HG03175 (cell line): ENCODE data around the gene MAP3K8.

ENCODE experiments used
- ATAC-seq: cut with Tn5 transposase; IDR thresholded peaks from one replicate; pipeline ENCODE4 v1.9.1; 2021; ENCODE audit warnings: mild to moderate bottlenecking, moderate library complexity; ENCODE audit not compliant: unreplicated experiment

Gene MAP3K8

DNA sequence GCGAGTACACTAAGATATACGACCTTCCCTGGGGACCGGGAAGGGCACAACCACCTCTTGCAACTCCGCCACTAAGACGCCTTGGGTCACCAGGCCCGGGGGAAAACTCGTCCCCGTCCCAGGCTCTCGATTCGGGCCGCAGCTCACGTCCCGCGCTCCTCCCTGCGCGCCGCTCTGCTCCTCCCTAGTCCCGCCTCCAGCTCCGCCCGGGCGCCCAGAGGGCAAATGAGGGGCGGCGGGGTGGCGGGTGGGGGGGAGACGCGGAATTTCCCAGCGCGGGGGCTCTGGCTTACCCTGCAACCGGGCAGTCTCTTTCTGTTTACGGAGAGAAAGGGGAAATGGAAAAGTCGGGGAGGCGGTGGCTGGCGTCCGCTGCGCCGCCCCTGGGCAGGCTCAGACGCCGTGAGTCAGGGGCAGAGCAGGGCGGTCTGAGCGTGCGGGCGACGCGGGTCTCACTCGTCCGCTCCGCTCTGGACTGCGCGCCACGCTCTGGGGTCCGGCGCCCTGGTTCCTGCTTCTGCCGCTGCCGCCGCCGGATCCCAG is at the start of gene MAP3K8:
Gene MAP3K8 (plus strand): TSS at position 455 of the 543 bp plus-strand sequence. CDS start 4,755 bp downstream, outside the sequence.
- peak; percentile 57 for ATAC-seq

DNA sequence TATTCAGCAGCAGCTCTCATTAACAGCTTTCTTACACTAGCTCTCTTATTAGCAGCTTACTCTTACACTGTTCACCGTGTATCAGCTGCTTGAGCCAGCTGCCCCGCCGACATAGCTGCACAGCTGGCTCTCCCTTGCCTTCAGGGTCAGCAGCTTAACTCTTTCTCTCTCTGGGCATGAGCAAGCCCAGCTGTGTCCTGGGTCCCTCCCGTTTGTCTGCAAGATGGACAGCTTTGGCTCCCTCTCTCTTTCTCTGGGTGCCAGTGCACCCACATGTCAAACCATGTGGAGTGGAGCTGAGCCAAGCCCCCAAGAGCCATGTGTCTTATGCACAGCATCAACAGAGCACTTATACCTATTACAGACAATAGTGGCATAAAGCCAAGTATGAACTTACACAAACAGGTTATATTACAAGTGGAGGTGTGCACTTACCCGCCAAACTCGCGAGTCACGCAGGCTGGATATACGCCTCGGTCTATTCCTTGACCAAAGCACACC is 49.2 kb upstream of the MAP3K8 start:
- ATAC-seq: no peak

DNA sequence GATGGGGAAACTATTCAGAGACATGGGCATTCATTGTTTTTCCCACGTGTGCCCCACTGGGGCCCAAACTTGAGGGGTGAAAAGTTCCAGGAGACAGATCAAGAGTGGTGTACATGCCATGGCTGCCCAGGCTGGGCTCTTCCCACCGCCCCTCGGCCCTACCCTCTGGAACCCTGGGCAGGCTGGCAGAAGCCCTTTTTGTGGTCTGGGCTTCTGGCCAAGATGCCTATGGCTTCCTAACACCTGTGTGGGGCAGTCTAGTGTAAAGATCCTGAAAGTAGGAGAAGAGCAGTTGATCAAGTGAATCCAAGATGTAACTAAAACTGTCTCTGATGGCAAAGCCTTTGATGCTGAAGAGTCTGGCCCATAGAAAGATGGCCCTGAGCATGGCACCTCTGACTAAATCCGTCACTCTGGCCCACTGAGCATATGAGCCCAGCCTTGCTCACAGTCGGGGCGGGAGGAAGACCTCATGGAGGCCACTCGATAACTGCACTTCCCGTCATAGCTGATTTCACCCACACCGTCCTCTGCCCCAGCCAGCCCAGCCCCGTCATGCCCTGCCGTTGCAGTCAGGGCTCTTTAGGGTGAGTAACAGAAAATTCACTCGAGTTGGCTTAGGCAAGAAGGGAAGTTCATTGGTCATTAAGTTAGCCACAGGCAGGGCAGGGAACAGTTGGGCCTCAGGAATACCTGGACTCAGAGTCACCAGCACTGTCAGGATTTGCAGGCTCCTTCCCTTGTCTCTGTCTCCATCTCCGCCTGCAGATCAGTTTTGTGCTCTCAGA is 47.0 kb upstream of the MAP3K8 start:
- no peak for ATAC-seq

DNA sequence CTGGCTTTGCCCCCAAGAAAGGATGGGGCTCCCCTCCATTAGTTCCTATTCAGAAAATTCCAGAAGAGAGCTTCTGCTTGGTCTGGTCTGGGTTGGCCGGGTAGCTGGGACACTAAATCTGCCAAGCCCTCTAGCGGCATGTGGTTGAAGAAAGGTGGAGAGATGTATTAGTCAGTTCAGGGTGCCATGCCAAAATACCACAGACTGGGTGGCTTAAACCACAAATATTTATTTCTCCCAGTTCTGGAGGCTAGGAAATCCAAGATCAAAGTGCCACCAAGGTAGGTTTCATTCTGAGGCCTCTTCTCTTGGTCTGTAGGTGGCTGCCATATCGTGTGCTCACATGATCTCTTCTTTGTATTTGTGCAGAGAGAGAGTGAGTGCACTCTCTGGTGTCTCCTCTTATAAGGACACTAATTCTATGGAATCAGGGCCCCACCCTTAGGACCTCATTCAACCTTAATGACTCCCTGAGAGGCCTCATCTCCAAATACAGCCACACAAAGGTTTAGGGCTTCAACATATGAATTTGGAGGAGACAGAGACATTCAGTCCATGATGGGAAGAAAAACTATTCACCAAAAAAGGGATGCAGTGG is 46.2 kb upstream of the MAP3K8 start:
- no peak for ATAC-seq

DNA sequence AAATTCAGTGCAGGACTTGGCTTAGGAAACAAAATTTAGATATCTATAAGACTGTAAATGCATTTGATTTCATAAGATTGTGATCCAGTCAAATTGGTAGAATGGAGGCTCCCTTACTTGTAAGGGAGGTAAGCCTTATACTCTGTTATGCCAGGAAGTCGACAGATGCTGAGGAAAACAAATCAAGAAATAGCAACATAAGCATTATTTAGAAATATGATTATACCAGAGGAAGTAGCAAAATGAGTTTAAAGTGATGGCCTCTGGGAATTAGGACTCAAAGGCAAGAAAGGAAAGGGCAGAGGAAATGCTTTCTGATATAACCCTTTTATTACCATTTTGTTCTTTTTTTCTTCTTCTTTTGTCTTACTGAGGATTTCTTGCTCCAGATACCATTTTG is 44.4 kb upstream of the MAP3K8 start:
- no peak for ATAC-seq

DNA sequence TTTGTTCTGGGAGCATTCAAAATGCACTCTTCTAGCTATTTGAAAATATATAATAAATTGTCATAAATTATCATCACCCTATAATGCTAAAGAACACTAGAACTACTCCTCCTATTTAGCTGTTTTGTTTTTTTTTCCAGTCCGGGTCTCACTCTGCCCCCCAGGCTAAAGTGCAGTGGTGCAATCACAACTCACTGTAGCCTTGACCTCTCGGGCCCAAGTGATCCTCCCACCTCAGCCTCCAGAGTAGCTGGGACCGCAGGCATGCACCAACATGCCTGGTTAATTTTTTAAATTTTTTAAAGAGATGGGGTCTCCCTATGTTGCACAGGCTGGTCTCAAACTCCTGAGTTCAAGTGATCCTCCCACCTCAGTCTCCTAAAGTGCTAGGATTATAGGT is 43.8 kb upstream of the MAP3K8 start:
- no peak for ATAC-seq

DNA sequence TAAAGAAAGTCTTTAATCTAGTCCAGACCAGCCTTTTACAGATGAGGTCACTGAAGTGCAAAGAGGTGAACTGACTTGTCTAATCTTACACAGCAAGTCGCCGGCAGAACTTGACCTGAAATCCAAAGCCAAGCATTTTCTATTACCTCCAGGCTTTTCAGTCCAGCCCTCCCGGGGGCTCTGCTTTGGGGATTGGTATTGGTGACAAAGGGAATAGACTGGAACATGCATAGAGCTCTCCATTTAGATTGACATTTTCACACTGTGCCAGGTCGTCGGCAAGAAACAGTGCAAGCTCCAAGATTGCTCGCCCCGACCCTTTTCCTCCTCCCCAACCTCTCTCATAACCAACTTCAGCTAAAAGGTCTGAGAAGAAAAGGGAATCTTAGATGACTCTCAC is 42.7 kb upstream of the MAP3K8 start:
- ATAC-seq: no peak

DNA sequence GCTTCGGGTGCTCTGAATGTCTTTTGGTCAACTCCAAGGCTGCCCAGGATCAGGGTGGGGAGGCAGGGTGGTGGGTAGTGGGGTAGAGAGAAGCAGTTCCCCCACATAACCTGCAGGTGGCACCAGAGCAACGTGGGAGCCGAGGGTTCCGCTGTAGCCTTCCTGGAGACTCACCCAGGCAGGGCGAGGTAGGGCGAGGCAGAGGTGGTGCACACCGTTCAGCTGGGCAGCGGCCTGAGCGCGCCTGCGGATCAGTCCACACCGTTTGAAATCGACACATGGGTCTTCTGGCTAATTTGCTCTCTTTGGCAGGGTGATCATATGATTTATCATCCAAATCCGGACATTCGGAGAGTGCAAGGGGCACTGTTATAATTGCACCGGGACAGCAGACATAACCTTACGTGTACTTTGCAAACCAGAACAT is 41.4 kb upstream of the MAP3K8 start:
- ATAC-seq: peak; percentile 80

DNA sequence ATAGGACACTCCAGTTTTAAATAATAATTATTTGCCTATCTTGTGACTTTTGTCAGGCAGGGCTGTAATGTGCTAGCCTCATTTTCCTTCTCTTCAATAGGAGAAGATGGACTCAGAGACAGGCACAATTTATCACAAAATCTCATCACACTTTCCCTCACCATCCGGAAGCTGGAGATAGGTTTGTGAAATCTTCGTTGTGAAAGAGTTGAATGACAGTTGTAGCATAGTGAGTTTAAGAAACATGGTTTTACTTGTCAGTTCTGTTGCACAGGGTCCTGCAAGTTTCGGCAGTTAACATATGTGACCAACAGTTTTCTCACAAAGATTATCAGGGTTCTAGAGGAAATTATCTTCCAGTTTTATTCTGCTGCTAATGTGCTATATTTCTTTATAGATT is 37.7 kb upstream of the MAP3K8 start:
- ATAC-seq: no peak

DNA sequence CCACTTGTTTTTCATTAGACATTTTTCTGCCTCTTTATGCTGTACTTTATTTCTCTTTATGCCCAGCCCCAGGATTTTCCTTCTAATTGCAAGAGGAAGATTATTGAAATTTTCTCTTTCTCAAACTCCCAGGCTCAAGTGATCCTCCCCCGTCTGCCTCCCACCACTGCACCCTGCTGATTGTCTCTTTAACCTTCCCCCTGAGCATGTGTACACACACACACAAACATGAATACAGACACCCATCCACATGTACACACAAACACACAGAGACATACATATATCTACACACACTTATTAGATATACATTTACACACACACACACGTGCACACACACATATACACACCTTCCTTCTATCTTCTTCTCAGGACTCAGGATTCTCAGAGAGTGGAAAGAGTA is 37.3 kb upstream of the MAP3K8 start:
- no peak for ATAC-seq

DNA sequence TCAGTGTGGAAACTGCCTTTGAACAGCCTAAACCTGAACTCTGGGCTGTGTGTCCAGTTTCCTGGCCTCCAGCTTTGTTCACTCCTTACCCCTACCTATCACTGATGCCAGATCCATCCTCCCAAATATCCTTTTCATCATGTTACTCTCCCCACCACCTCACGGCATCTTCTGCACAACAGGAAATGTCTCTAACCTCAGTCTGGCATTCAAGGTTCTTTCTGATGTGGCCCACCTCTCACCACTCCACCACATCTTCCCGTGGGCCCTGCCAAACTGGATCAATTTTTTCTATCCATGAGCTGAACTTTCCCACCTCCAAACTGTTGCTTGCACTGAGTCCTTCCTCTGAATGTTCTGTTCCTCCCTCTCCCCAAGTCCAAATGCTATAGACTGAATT is 35.8 kb upstream of the MAP3K8 start:
- no peak for ATAC-seq

DNA sequence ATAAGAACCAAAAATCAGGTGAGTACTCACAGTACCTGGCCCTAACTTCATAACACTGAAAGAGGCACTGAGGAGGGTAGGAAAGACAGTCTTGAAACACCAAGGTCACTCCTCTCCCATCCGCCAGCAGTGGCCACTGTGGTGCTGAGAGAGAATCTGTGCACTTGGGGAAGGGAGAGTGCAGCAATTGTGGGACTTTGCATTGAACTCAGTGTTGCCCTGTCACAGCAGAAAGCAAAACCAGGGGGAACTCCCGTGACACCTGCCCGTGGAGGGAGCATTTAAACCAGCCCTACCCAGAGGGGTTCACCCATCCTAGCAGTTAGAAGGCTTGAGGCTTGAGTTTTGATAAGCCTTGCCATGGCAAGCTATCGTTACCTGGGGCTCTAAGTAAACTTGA is 35.2 kb upstream of the MAP3K8 start:
- ATAC-seq: no peak

DNA sequence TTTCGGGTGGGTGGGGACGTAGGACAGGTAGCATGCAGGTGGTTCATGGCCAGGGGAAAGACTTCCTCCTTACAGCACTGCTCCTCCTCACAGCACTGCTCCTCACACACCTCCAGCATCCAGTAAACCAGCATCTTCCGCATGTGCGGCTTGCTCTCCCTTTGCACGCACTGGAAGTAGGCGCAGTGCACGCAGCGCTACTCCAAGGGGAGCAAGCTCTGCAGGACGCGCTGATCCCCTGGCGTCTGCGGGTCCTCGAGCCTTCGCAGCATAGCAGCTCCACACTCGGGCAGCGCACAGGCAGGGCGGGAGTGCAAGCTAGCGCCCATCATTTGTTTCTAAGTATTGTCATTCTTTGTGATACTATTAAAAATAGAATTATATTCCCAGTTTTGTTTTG is 30.5 kb upstream of the MAP3K8 start:
- no peak for ATAC-seq

DNA sequence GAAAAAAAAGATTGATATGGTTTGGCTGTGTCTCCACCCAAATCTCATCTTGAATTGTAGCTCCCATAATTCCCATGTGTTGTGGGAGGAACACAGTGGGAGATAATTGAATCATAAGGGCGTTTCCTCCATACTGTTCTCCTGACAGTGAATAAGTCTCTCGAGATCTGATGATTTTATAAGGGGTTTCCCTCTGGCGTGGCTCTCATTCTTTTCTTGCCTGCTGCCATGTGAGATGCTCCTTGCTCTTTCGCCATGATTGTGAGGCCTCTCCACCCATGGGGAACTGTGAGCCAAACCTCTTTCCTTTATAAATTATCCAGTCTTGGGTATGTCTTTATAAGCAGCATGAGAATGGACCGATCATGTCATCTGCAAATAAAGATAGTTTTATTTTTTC is 29.4 kb upstream of the MAP3K8 start:
- ATAC-seq: no peak

DNA sequence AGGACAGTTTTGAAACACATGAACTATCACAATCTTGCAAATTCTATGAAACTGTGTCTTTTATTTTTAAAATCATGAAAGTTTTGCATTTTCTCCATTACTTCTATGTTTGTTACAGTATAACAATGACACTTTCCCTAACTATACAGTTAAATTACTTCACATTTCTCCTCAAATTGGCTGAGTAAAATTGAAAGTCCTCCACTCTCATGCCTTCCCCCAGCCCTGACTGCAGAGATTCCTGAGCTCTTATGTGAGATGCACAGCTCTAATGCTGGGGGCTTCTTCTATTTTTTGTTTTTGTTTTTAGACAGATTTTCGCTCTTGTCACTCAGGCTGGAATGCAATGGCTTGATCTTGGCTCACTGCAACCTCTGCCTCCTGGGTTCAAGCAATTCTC is 22.7 kb upstream of the MAP3K8 start:
- no peak for ATAC-seq

DNA sequence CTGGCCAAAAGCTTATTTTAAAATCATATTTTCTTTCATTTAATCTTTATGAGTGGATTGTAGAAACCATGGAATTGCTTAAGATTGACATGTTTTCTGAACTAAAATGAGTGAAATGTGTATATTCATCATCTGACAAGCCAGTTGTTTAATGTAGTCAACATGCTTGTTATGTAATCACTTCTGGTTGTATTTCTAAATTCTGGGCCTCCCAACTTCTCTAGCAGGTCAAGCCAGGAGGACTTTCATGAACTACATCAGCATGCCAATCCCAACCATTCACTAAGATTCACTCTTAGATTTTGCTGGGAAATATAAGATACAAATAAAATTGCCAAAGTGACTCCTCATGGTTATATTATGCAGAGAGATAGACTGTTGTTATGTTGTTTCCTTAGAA is 21.1 kb upstream of the MAP3K8 start:
- no peak for ATAC-seq

DNA sequence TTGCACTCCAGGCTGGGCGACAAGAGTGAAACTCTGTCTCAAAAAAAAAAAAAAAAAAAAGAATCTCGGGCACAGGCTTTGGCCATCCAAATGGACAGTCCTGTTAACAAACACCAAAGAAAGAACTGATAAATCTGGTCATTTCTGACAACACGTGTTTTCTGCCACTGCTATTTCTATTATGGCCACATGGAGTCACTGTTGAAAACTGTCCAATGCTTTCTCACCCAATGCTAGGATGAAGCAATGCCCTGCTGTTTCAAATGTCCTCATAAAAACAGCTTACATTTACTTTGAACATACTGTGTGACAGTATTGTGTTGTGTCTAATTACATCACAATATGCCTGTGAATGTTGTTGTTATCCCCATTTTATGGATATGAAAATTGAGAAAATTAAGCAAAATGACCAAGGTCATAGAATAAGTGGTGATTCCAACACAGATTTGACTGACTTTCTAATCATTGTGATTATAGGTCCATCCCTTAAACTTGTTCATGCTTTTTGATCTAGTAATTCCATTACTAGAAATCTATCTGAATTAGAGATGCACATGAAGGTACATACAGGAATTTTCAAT is 19.9 kb upstream of the MAP3K8 start:
- ATAC-seq: peak; percentile 46

DNA sequence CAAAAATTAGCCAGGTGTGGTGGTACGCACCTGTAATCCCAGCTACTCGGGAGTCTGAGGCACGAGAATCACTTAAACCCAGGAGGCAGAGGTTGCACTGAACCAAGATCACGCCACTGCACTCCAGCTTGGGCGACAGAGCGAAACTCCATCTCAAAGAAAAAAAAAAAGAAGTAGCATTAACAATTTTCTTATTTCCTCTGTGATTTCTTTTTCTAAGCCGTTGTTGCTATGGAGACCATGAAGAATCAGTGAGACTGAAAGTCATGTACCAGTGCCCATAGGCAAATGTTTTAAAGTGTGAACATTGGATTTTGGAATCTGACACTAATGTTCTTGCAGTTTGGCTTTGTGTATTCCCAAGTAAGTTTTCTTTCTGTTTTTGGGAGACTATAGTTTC is 18.4 kb upstream of the MAP3K8 start:
- peak; percentile 41 for ATAC-seq

DNA sequence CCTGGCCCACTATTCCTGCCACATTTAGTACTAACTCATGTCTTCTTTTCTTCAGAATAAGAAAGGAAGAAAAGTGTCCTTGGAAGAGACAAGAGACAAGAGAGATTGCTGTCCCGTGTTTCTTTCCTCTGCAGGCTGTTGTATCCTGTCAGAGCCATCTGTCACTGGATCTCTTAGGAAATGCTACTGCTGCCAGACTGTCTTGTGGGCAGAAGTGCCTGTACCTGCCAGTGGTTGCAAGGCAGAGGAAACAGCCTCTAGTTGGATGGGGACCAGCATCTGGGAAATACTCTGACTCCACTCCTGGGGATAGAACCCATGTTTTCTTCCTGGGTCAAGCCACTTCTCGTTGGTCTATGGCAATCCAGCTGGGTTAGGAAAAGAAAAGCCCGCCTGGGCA is 16.7 kb upstream of the MAP3K8 start:
- ATAC-seq: no peak

DNA sequence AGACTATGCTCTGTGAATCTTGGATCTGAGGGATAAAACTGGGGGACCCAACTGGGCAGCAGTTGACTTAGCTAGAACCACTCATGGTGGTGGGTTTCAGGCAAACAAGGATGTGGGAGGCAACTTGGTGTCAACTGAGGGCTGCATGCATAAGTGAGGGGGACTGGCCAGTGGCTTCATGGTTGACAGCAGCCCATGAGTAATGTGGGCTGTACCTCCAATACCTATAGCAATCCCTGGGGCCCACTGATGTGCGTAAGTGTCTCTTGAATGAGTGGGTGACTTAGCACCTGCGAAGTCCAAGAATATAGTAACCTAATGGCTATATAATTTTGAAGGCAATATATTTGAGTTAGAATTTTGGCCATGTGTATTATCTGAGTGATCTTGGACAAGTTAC is 13.7 kb upstream of the MAP3K8 start:
- peak; percentile 63 for ATAC-seq

DNA sequence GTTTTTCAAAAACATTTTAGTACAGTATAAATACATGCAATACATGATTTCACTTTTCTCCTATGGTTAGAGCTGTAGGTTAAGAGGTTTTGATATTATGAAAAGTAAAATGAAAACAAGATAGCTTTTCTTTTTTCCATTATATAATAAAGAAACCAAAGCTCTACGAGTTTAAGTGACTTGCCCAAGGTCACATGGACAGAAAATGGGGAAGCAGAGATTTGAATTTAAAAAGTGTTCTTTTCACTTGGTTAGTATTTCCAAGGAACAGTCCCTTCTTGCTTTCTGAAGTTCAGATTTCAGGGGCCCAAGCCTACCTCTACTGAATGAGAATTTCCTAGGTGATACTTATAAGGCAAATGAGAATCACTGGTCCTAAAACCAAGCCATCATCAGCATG is 13.2 kb upstream of the MAP3K8 start:
- ATAC-seq: no peak

DNA sequence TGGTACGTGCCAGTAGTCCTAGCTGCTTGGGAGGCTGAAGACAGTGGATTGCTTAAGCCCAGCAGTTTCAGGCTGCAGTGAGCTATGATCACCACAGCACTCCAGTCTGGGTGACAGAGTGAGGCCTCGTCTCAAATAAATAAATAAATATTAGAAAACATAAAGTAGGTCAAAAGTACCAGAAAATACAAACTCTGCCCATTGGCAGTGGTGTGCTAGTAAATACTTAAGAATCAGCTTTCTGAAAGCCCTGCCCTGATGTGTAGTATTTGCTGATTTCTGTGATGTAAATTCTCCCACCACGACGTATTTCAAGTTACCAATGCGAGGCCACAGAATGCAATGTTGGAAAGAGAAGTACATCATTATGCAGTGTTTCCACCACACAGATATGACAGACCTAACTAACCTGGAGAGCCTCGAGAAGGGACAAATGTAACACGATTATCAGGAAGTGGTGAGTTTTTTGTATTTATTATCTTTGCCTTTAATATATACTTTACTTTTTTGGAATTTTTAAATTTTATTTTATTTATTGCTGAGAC is 11.8 kb upstream of the MAP3K8 start:
- ATAC-seq: peak; percentile 34
